Natural killer cell (primary cell): ENCODE measurements around the gene SPINK1. TPM values are rescaled to one million over a fixed set of nuclear protein-coding genes. Genes with fewer than 3 reads are reported as not detected.

Experiments used
- ATAC-seq, 3 donors: fragments of 150-1000 bp in 2 of 3; fragments of 200-7000 bp in 1 of 3; cut with Tn5 transposase; 1 replicate in 1 of 3; 2 replicates in 2 of 3; pipeline ENCODE4 v1.10.0; 2021; ENCODE audit warnings: mild to moderate bottlenecking in 2 of 3, moderate library complexity in 2 of 3
- DNase-seq, 2 donors: peaks; one replicate each; pipeline versions ENCODE4 v3.0.0 to v3.0.0-alpha.2; 2013 to 2021; ENCODE audit warnings: mixed read lengths in 1 of 2
- H3K27ac ChIP-seq: one replicate; pipeline ENCODE4 v1.5.1; 2013; ENCODE audit warnings: mild to moderate bottlenecking, low read length
- H3K27me3 ChIP-seq: one replicate; pipeline ENCODE4 v1.6.1; 2013; ENCODE audit warnings: low read length; ENCODE audit not compliant: control insufficient read depth, insufficient read depth
- H3K36me3 ChIP-seq: one replicate; pipeline ENCODE4 v1.6.1; 2013; ENCODE audit warnings: low read length; ENCODE audit not compliant: control insufficient read depth, insufficient read depth
- H3K4me1 ChIP-seq: one replicate; pipeline ENCODE4 v1.6.1; 2013; ENCODE audit warnings: low read length; ENCODE audit not compliant: control insufficient read depth, insufficient read depth
- H3K4me3 ChIP-seq: one replicate; pipeline ENCODE4 v1.5.1; 2013; ENCODE audit warnings: low read length
- H3K9me3 ChIP-seq: one replicate; pipeline ENCODE4 v1.6.1; 2013; ENCODE audit warnings: low read length; ENCODE audit not compliant: control insufficient read depth, insufficient read depth
- H3K27ac Mint-ChIP-seq, 2 donors: one replicate each; pipeline ENCODE4 v1.8.0; 2022; ENCODE audit warnings: mild to moderate bottlenecking in 2 of 2, mixed read lengths in 2 of 2, moderate library complexity in 1 of 2
- H3K27me3 Mint-ChIP-seq, 2 donors: one replicate each; pipeline ENCODE4 v1.8.0; 2022; ENCODE audit warnings: low read depth in 2 of 2, mixed read lengths in 2 of 2
- H3K36me3 Mint-ChIP-seq: one replicate; pipeline ENCODE4 v1.8.0; 2022; ENCODE audit warnings: mixed read lengths
- H3K4me1 Mint-ChIP-seq, 2 donors: one replicate each; pipeline ENCODE4 v1.8.0; 2022; ENCODE audit warnings: mixed read lengths in 2 of 2
- H3K4me3 Mint-ChIP-seq: one replicate; pipeline ENCODE4 v1.8.0; 2022; ENCODE audit warnings: mild to moderate bottlenecking, moderate library complexity, mixed read lengths
- H3K9me3 Mint-ChIP-seq, 2 donors: one replicate each; pipeline ENCODE4 v1.8.0; 2022; ENCODE audit warnings: mixed read lengths in 2 of 2
- WGBS: methylation state at CpG from one replicate; pipeline ENCODE4 v1.1.7; 2013; ENCODE audit warnings: missing lambda C conversion rate; ENCODE audit not compliant: insufficient coverage; 5-methylcytosine and 5-hydroxymethylcytosine counted together
- intact Hi-C: fragments of 100-400 bp; cut with micrococcal nuclease; formaldehyde crosslinking; loops from one replicate; pipeline ENCODE4 v1.14.2; 2022
- total RNA-seq, 4 donors: library from RNA; stranded (reverse); fragments of 120-200 nt in 1 of 4; gene quantifications; one replicate each; pipeline versions ENCODE4 v1.2.3 to v1.2.4, GENCODE V29; 2013 to 2022
- TF ChIP-seq, protein P1 (sequence below): fragments of 200-600 bp; IDR thresholded peaks from one replicate; pipeline ENCODE4 v1.8.0; 2022; ENCODE audit warnings: antibody characterized with exemption

SPINK1 gene
- total RNA-seq, 3 donors from 2014 or later (not counting 1 experiment from before 2014, with no cell fraction given) = not detected

DNA sequence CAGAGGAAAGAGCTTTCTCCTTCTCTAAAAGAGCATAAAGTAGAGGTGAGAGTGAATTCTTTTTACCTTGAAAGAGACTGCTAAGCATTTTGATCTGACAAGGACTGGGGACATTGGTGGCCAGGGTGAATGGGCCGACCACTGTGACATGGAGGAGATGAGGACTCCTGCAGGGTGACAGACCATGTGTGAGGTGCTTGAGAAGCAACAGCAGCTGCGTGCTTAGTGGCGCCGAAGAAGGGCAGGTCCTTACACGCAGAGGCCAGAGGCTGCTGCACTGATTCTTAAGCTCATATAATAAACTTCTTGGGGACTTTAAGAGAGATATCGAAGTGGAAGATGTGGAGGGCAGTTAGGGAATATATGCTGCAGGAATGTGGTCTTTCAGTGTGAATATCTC, 40.3 kb downstream of the SPINK1 start:
- WGBS = 95% methylated on average over 6 of the region's 6 CpGs
- Histone ChIP-seq H3K9me3 (no peaks in the 10 kb centered on the region), H3K36me3 (no peaks in the 10 kb centered on the region), H3K27ac (no peak overlapping the region), H3K4me3 (no peak overlapping the region), H3K4me1 (no peaks in the 10 kb centered on the region), H3K27me3 (no peaks in the 10 kb centered on the region)
- Mint-ChIP-seq H3K36me3 (no peaks in the 10 kb centered on the region), H3K4me1 (no peaks in the 10 kb centered on the region), H3K4me3 (no peak overlapping the region), H3K27me3 (peaks cover 7 to 9% of the 10 kb centered on the region in 2 donors), H3K9me3 (no peaks in the 10 kb centered on the region), H3K27ac (no peak overlapping the region)
- DNase-seq (no peak), ATAC-seq (no peak)
- TF ChIP-seq, protein P1, sequence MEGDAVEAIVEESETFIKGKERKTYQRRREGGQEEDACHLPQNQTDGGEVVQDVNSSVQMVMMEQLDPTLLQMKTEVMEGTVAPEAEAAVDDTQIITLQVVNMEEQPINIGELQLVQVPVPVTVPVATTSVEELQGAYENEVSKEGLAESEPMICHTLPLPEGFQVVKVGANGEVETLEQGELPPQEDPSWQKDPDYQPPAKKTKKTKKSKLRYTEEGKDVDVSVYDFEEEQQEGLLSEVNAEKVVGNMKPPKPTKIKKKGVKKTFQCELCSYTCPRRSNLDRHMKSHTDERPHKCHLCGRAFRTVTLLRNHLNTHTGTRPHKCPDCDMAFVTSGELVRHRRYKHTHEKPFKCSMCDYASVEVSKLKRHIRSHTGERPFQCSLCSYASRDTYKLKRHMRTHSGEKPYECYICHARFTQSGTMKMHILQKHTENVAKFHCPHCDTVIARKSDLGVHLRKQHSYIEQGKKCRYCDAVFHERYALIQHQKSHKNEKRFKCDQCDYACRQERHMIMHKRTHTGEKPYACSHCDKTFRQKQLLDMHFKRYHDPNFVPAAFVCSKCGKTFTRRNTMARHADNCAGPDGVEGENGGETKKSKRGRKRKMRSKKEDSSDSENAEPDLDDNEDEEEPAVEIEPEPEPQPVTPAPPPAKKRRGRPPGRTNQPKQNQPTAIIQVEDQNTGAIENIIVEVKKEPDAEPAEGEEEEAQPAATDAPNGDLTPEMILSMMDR = no peak
- intact Hi-C loops = no loop called here

DNA sequence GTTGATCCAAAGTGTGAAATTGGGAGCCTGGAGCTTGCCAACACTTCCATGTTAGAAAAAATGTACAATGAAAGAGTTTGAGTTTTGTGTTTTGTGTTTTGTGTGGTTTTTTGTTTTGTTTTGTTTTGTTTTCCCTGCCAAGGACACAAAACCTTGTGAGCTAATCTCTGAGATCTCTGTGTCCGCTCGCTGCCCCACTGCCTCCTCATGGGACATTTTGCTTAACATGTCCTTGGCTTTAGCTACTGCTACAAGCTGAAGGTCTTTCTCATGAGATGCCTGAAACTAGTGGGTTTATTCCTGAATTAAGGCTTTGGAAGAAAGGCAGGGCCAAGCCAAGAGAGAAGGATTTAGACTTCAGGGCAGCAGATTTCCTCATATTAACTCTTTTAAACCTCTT, 41.7 kb downstream of the SPINK1 start:
- H3K36me3 ChIP-seq = no peaks in the 10 kb centered on the region
- H3K27me3 ChIP-seq = no peaks in the 10 kb centered on the region
- no peak for ATAC-seq
- Mint-ChIP-seq H3K27me3 (no peaks in the 10 kb centered on the region), H3K36me3 (no peaks in the 10 kb centered on the region), H3K27ac (no peak overlapping the region), H3K4me3 (no peak overlapping the region), H3K4me1 (no peaks in the 10 kb centered on the region), H3K9me3 (no peaks in the 10 kb centered on the region)
- 90% methylated on average over 2 of the region's 2 CpGs for WGBS
- intact Hi-C loops = no loop called here
- TF ChIP-seq, protein P1 = no peak
- H3K27ac ChIP-seq = no peak overlapping the region
- H3K4me1 ChIP-seq = no peaks in the 10 kb centered on the region
- no peak for DNase-seq
- no peak overlapping the region for H3K4me3 ChIP-seq
- H3K9me3 ChIP-seq = no peaks in the 10 kb centered on the region

DNA sequence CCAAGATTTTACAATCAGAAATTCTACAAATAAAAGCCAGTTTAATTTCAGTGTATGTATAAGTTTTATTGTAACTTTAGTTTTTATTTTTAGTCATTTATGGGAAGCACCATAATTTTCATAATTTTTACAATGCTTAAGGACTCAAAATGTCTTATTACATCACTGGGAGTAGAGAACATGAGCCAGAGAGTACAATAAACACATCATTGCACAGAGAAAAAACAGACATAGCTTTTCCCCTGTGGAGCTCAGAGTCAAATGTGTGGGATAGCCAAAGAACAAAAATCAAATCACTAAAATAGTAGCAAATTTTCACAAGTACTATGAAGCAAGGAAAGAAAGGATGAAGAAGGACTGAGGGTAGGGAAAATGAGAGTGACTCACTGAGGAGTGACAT, 43.4 kb downstream of the SPINK1 start:
- Mint-ChIP-seq H3K4me1 (no peaks in the 10 kb centered on the region), H3K27ac (no peak overlapping the region), H3K4me3 (no peak overlapping the region), H3K27me3 (no peaks in the 10 kb centered on the region), H3K36me3 (no peaks in the 10 kb centered on the region), H3K9me3 (no peaks in the 10 kb centered on the region)
- TF ChIP-seq, protein P1 = no peak
- intact Hi-C loops = no loop called here
- no peaks in the 10 kb centered on the region for H3K9me3 ChIP-seq
- H3K4me3 ChIP-seq = no peak overlapping the region
- ATAC-seq = no peak
- no peaks in the 10 kb centered on the region for H3K27me3 ChIP-seq
- H3K36me3 ChIP-seq = no peaks in the 10 kb centered on the region
- no peaks in the 10 kb centered on the region for H3K4me1 ChIP-seq
- H3K27ac ChIP-seq = no peak overlapping the region
- no peak for DNase-seq

DNA sequence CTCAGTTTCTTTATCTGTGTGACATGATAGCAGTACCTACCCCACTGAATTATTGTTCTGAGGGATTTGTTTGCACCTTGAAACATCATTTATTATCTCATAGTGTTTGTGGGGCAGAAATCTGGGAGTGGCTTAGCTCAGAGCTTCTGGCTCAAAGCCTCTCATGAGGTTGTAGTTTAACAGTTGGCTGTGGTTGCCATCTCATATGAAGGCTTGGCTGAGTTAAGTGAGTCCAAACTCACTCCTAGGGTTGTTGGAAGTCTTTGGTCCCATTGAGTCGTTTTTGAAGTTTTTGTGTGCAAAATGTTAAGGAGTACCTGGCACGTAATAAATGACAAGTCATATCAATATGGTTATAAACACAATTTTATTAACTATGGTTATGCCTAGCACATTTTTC, 45.3 kb downstream of the SPINK1 start:
- WGBS = 100% methylated on average over 2 of the region's 2 CpGs
- no peak overlapping the region for H3K4me3 ChIP-seq
- no peak overlapping the region for H3K4me3 Mint-ChIP-seq
- H3K27ac ChIP-seq = no peak overlapping the region
- peaks cover 10% of the 10 kb centered on the region for H3K4me1 ChIP-seq
- ATAC-seq (no peak), DNase-seq (no peak)
- H3K9me3 ChIP-seq = no peaks in the 10 kb centered on the region
- peaks cover 14 to 16% of the 10 kb centered on the region in 2 donors for H3K4me1 Mint-ChIP-seq
- no peaks in the 10 kb centered on the region for H3K27me3 ChIP-seq
- H3K36me3 Mint-ChIP-seq = no peaks in the 10 kb centered on the region
- H3K27ac Mint-ChIP-seq = no peak overlapping the region
- no peaks in the 10 kb centered on the region for H3K36me3 ChIP-seq
- intact Hi-C loops = no loop called here
- TF ChIP-seq, protein P1 = no peak
- H3K27me3 Mint-ChIP-seq = no peaks in the 10 kb centered on the region
- no peaks in the 10 kb centered on the region for H3K9me3 Mint-ChIP-seq
